ENCODE results near the gene GPER1. TPM values are rescaled to one million over a fixed set of nuclear protein-coding genes. Genes with fewer than 3 reads are reported as not detected.
"Not testable (repeated sequence)": the region's sequence is repeated elsewhere in the genome, so short reads cannot be mapped to it uniquely, and the experiment has no call there.

Gene GPER1
- 6.7 TPM for total RNA-seq

DNA sequence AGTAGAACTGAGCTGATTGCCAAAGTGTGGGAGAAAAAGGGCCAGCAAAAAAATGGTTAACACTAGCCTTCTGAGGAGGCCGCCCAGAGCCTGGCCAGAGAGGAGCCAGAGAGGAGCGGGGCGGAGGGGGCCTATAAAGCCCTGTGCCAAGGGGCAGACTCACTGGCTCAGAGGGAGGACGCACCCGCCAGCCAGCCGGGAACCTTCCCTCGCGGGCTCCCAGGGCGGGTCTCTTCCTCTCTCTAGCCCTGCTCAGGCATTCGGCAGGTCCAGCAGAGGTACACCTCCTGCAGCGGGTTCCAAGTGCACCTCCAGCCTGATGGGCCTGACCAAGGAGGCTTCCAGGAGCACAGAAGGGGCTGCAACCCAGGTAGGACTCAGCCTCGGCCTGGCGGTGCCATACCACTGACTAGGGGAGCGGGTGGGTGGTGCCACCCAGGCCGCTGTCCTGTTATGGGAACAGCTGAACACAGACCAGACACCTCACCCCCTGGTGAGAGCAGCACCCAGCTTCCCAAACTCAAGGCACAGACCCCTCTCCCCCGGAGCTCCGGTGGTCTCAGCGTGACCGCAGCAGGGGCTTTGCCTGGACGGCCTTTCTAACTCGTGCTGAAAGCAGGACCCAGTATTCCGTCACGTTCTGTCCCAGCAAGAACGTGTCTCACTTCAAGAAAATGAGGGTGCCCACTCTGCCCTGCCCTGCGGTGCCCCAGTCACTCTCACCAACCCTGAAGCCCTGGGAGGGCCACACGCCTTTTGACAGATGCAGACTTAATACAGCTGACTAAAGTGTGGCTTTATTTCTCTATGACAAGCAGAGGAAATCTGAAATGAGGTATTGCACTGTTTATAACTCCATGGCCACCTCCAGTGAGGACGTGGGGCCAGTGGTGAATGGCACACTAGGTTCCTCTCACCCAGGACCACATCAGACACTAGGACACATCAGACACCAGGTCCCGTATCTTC, at the start of gene GPER1:
Gene GPER1 (plus strand): TSS at position 162 of the 969 bp plus-strand sequence. CDS start 3,616 bp downstream, outside the sequence.
- peak; percentile 88 for DNase-seq

DNA sequence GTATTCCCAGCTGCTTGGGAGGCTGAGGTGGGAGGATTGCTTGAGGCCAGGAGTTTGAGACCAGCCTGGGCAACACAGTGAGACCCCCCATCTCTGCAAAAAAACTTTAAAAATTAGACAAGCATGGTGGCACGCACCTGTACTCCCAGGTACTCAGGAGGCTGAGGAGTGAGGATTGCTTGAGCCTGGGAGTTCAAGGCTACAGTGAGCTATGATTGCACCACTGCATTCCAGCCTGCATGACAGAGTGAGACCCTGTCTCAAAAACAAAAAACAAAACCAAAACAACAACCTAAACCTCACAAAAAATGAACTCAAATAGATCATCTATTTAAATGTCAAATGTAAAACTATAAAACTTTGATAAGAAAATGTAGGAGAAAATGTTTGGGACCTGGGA, 47.7 kb upstream of the GPER1 start:
- not testable (repeated sequence) for DNase-seq

DNA sequence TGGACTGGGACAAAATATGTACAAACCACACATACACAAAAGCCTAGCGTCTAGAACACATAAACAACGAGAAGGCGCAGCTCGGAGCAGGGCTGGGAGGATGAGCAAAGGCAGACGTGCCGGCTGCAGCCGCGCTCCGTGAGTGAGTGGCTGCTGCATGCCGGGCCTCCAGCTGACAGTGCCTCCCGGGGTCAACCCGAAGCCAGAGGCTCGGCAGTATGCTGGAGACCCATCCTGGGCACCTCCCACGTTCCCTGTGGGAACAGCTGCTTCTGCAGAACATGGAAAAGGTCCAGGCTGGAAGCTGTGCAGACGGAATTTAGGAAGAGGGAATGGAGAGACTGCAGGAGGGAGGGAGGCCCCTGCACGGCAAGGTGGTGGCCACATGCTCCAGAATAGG, 47.1 kb upstream of the GPER1 start:
- DNase-seq = peak; percentile 94

DNA sequence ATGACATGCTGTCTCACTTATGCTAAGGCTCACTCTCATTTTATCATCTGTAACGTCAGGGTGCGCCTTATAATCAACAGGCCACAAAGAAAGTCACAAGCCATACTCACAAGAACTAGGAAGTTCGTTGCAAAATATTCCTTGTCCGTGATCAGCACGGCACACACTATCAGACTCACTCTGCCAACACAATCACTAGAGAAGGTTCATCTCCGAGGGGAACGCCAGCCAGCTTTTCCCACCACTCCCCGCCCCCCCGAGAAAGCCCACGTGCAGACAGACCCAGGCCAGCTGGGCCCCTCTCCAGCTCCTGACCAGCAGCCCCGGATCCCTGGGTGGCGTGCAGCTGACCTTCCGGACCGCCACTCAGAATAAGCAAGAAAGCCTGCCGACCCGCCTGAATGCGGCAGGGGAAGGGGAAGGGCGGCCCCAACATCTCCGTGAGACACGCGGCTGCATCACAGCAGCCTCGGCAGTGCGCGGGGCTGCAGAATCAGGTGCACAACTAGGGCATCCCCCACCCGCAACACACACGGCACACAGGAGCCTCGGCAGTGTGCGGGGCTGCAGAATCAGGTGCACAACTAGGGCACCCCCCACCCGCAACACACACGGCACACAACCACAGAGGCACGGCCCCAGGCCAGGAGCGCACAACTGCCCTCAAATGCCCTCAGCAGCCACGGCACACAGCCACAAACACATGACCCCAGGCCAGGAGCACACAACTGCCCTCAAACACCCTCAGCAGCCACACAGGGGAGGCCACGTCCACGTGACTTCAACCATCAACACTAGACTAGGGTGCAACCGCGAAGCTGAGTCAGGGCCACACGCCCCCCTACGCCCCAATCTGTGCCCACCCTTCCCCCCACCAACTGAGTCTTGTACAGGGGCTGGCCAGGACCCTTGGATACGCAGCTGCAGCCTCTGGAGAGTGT, 46.1 kb upstream of the GPER1 start:
- DNase-seq = no peak

DNA sequence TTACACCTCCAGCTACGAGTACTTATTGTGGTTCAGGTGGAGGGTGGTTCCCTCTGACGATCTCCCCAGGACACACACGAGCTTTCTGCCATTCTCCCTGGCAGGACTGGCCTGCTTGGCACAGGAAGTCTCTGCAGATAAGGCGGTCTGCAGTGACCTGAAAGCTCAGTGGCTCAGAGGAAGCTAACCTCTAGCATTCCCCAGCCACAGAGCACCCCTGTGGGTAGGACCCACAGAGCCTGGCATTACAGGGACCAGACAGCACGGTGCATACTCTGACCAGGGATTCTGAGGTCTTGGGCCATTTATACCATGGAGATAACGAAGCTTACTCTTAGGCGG, 45.5 kb upstream of the GPER1 start:
- no peak for DNase-seq

DNA sequence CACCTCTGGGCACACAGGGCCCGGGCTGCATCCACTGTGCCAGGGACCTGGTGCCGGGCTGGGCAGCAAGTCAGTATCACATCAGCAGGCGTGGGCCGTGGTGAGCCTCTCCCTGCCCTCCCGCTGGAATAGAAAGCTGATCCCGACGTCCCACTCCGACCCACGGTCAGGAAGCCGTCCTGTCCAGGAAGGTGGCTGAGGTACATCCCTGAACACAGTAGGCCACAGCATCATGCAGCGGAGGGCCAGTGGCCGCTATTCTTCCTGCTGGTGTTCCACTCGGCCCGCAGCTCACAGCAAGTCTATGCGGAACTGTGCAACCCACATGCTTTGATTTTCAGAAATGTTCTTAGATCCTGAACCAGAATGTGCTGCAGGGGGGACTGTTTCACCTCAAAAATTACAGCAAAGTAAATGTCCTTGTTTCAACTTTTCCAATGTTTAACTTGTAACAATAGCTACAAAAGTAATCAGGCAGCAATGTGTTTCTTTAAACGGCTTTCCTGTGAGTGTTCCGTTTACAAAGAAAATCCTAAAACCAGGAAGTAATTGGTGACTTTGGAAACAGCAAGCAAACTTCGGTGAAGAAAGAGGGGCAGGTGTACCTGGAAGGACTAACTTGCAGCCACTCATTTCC, 44.2 kb upstream of the GPER1 start:
- DNase-seq = no peak

DNA sequence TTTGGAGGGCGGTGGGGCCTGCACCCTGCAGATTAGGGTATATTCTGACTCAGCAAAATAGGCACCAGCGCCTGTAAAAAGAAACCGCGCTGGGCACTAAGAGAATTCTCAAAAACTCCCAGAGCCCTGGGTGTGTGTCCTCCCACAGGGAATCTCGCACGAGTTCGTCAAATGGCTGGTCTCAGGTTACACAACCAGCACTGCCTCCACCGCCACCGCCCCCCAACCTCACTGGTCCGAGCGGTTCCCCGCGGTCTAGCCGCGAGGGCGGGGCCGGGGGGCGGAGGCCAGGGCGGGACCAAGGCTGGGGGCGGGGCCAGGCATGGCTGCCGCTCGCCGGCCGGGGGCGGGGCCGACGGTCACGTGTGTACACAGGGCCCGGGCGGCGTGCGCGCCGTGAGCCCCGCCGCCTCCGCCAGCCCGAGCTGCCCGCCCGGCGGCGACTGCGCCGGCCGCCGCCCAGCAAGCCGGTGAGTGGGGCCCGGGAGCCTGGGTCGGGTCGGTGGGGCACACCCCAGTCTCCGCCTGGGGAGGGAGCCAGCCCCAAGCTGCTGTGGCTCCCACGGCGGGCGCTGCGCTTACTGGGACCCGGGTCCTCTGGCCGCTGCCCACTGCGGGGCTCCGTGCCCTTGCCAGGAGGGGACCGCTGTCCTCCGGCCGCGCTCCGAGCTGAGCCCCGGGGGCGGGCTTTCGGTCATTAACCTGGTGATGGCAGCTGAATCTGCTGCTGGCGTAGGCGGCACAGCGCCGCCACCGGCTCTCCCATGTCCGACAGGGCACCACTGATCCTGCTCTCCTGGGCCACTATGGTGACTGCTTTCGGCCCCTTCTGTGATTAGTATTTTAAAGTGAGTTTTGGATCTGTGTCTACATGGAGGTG, 43.5 kb upstream of the GPER1 start, which contains the start of gene GPR146:
Gene GPR146 (plus strand): TSS at position 358 of the 880 bp plus-strand sequence. CDS start 12,970 bp downstream, outside the sequence.
- DNase-seq = peak; percentile 97

DNA sequence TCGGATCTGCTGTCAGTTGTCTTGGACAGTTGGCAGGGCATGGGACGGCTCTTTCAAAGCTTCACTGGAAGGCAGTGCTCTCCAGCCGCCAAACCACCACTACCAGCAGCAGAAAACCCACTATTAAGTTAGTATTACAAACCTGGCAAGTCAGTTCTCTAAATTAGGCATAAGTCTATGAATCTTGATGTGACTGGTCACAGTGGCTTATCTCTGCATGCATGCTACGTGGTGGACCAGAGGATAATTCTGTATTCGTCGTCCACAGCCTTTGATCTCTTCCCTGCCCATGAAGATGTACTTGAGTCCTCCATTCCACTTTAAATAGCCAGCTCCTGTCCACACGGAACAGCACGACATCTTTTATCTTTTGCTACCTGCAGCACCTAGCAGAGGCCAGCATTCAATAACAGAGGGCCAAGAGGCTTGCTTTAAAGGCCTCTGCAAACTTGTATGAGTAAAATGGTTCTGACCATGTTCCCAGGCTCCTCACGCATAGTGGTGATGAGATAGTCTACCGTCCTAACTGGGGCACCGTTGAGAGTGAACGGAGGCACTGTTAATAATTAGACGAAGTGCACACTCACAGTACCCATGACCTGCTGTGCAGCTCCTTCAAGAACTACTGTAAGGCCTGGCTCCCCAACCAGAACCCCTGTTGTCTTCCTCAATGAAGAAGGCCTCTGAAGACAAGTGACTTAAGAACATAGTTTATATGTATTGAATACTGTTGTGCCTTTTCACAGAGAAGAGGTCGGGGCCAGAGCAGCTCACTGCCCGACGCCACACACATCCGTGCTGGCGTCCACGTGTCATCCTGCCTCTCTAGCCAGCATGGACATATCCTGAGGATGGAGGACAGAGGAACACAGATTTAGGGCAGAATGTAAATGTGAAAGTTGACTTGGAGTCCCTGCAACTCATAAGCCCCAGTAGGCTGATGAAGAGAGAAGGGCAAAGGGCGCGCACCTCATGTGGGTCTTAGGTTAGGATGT, 42.5 kb upstream of the GPER1 start:
- no peak for DNase-seq

DNA sequence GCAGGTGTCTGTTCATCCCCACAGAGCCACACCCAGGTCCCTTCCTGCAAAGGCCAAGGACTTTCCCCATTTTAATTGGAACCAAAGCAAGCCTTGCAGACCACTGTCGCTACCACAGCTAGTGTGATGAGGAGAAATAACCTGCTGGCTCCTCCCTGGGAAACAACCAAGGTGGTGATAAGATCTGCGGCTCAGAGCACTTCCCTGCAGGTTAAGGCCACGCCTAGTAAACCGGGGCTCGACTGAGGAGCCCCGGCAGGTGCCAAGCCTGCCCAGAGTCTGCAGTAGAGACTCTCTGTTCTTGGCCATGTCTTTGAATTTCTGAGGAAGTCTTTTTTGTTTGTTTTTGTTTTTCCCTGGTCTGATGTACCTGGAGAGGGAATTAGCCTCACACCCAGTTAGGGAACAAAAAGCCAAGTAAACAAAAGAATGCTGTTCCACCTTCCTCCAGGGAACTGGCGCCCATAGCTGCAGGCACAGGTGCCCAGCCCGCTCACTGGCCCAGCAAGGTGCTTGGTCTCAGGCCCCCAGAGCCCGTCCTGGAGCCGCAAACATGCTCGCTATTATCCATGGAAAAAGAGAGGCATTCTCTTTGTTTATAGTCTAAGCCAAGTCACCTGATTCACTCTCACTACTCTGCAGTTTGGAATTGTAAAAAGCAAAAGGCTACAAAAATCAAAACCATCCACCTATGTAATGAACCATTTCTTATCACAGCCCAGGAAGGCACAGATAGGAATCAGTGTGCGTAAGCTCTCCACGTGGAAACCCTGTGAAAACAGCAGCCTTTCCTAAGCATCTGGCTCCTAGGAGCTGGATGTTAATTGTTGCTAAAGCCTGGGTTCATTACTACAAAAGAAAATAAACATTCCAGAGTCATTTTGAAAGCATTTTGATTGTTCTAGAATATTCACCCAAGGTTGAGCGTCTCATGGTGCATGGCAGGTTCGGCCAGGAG, 40.9 kb upstream of the GPER1 start:
- DNase-seq = no peak

DNA sequence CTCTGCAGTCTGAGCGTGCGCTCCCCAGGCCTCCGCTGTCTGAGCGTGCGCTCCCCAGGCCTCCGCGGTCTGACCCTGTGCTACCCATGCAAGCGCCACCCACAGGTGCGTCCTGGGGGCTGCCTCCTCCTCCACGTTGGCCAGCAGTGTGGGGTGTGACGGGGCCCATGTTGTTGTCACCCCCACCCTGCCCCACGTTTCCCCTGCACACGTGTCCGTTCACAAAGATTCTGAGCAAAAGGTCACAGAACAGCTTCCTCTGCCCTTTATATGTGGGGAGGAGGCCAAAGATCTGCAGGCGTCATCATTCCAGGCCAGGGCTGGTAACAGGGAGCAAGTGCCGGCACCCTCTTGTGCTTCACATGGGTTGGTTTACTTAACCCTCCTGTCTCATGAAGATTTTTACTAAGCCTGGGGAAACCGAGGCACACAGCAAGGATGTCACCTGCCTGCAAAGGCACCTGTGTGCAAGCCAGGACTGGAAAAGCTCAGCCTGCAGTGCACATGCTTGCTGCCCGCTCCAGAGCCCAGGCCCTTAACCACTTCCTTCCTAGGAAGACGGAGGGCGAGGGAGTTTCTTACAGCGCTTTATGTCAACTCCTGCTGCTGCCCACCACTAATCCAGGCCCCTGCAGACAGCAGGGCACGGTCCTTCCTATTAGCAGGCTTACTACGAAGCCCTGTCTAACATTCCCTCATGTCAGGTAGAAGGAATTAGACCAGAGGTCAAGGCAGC, 38.7 kb upstream of the GPER1 start:
- DNase-seq = no peak

DNA sequence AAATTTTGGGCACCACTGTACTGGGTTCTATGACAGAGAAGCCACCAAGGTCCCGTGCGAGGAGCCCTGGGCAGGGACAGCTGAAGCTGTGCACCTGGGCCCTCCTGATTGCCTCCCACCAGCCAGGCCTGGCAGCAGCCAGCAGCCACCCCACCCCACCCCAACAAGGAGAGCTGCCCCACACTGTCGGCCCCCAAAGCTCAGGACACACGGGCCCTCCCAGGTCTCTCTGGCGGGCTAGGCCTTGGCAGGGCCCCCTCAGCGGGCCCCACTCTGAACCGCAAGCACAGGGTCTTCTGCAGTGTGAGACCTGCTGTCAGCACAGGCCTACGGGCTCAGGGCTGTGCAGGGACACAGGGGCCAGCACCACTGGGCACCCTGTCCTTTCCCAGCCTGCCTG, 38.1 kb upstream of the GPER1 start:
- no peak for DNase-seq

DNA sequence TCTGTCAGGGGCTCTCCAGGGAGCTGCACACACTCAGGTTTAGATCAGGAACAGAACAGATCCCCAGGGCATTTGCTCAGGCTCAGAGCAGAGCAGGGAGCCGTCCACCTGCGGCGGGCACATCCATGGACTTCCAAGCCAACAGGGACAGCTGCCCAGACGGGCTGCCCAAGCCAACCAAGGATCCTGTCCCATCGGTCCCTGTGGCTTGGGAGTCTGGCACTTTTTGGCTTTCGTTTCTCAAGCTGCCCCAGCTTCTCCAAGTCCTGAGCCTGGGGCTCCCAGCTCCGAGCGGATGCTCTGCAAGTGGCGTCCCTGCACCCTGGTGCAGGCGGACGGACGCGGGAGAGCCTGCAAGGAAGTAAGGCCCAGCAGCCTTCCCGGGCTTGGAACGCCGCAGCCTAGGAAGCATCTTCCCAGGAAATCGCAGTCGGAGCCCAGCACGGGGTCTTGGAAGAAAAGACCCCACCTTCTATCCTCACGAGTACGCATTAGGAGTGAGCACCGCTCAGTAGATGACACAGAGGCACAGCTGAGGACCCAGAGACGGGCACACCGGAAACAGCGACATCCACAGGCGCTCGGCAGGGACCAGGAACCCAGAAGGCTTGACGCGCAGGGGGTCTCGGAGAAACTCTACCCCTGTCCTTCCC, 37.5 kb upstream of the GPER1 start:
- no peak for DNase-seq

DNA sequence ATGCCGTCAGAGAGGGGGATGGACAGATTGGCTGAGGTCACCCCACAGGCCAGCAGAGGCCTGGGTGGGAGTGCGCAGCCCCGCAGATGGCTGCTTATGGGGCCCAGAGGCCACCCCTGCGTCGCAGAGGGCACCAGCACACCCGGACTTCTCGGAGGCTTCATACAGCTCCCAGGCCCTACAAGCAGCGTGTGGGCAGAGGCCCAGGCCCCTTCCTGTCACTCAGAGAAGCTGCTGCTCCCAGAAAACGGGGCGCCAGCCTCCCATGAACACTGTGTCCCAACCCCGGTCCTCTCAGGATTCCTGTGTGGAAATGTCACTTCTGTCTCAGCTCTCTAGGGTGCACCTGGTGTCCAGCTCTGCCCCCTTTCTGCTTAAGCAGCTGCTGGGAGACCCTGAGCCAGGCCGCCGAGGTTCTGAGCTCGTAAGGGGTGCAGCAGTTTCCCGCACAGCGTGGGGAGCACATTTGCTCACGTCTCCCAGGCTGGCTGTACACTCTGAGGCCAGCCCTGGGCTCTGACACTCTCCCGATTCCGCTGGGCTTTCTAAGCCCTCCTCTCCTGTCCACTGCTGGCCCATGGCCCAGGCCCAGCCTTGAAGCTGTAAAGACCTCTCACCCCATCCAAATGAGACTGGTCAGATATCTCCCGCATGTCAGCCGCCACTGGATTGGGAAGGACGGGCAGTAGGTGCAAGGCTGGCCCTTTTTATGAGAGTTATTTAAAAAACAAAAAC, 36.8 kb upstream of the GPER1 start:
- DNase-seq = no peak

DNA sequence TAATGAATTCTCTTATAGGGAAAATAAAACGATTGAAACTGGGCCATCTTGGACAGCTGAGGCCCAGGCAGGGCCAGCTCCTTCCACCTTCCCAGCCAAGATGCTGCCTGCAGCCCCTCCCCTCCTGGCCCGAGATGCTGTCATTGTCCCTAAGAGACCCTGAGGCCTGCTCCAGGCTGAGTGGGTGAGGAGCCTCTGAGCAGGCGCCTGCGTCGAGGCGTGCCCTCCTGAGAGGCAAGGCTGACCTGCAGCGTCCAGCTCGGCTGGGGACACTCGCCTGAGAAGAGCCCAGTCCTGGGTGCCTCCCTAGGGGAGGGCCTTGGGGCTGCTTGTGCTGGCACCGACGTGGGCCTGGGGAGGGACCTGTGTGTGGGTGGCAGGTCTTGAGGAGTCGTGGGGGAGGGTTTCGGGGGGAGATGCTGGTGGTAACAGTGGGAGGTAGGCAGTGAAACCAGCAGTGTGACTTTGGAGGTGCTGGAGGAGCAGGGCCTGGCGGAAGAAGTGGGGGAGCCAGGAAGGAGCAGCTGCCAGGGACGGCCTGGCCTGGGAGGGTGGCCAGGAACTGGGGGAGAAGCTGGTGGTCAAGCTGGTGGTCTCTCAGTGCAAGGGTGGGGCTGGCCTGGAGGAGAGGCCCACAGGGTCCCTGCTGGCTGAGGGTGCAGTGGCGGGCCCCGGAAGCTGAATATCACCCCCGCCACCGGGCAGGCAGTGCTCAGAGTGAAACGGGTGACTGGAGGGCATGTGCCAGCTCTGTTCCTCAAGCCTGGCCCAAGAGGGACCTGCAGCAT, 35.7 kb upstream of the GPER1 start:
- DNase-seq = no peak

DNA sequence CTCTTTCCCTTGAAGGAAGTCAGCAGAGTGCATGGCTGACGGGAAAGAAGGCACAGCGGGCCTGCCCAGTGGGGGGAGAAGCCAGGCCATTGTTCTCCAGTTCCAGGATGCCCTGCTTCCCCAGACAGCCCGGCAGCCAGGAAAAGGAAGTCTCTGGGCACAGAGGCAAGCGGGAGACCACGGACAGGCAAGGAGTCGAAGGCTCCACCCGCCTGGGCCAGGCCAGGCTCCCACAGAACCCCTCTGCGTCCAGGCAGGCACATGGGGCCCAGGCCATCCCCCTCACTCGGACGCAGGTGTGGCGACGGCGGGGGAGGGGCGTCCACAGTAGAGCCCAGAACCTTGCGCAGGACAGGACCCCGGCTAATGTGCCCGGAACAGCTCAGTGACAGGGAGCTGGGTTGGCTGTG, 34.9 kb upstream of the GPER1 start:
- no peak for DNase-seq

DNA sequence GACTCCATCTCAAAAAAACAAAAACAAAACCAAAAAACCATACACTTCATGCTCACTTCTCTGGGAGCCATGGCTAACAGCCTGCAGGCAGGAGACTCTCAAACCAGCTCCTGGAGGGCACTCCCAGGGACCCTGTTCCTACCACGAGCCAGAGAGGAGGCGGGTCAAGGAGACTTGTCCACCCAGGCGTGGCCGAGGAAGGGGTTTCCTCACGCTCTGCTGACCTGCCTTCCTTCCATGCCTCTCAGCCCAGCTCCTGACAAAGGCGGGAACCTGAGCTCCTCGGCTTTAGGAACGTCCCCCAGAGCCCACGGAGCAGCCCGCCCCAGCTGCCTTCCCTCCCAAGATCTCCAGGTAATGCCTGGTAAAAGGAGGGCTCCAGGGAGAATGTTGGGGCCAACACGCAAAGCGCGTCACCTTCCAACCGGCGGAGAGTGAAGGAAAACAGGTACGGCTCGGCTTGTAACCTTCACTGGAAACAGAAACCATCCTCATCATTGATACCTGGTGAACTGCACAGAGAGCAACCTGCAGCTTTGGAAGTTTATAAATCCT, 34.0 kb upstream of the GPER1 start:
- DNase-seq = no peak
